ENCODE measurements around the gene BTD.

BTD gene

GRCh38 chr3:15679306-15679705, 77.8 kb downstream of the BTD start:
- no peak overlapping the region for H2AFZ ChIP-seq (ENCODE audit: low read length)
- no peak overlapping the region for H3K4me3 ChIP-seq (ENCODE audit: low read depth, low read length, poor library complexity, severe bottlenecking)
- TF ChIP-seq EZH2 (IDR thresholded peaks at IDR 0.05; ENCODE audit: borderline replicate concordance, low read length), result no peak
- no peak for TF ChIP-seq CTCF (IDR thresholded peaks at IDR 0.05; ENCODE audit: low read length)
- no peak overlapping the region for H3K9ac ChIP-seq (ENCODE audit: low read length)
- no peaks in the 10 kb centered on the region for H3K9me2 ChIP-seq (ENCODE audit: low read depth, low read length)
- H3K9me3 ChIP-seq (ENCODE audit: low read length), result no peaks in the 10 kb centered on the region
- no peaks in the 10 kb centered on the region for H3K27me3 ChIP-seq (ENCODE audit: insufficient read depth, low read length)
- no peaks in the 10 kb centered on the region for H3K79me2 ChIP-seq (ENCODE audit: insufficient read depth, low read length)
- H3K27ac ChIP-seq (ENCODE audit: low read depth, low read length, poor library complexity, severe bottlenecking), result no peak overlapping the region
- H3K4me1 ChIP-seq (ENCODE audit: insufficient read depth, low read length, severe bottlenecking), result no peaks in the 10 kb centered on the region
- H3K4me2 ChIP-seq (ENCODE audit: low read length), result no peak overlapping the region
- H4K20me1 ChIP-seq (ENCODE audit: insufficient read depth, low read length), result no peaks in the 10 kb centered on the region
- peaks cover 73% of the 10 kb centered on the region for H3K36me3 ChIP-seq (ENCODE audit: insufficient read depth, low read length)
- H3F3A ChIP-seq (ENCODE audit: insufficient read depth, low read length), result no peaks in the 10 kb centered on the region

- Histone ChIP-seq H3K9me2 (ENCODE audit: low read depth, low read length) (no peaks in the 10 kb centered on the region), H3K27me3 (ENCODE audit: insufficient read depth, low read length) (no peaks in the 10 kb centered on the region), H3K4me2 (ENCODE audit: low read length) (no peak overlapping the region), H3K27ac (ENCODE audit: low read depth, low read length, poor library complexity, severe bottlenecking) (no peak overlapping the region), H2AFZ (ENCODE audit: low read length) (no peak overlapping the region), H4K20me1 (ENCODE audit: insufficient read depth, low read length) (no peaks in the 10 kb centered on the region), H3F3A (ENCODE audit: insufficient read depth, low read length) (no peaks in the 10 kb centered on the region), H3K4me1 (ENCODE audit: insufficient read depth, low read length, severe bottlenecking) (no peaks in the 10 kb centered on the region), H3K9me3 (ENCODE audit: low read length) (no peaks in the 10 kb centered on the region), H3K79me2 (ENCODE audit: insufficient read depth, low read length) (no peaks in the 10 kb centered on the region), H3K4me3 (ENCODE audit: low read depth, low read length, poor library complexity, severe bottlenecking) (no peak overlapping the region), H3K9ac (ENCODE audit: low read length) (no peak overlapping the region), H3K36me3 (ENCODE audit: insufficient read depth, low read length) (peaks cover 79% of the 10 kb centered on the region)
- no peak for TF ChIP-seq EZH2 (IDR thresholded peaks at IDR 0.05; ENCODE audit: borderline replicate concordance, low read length)
- no peak for TF ChIP-seq CTCF (IDR thresholded peaks at IDR 0.05; ENCODE audit: low read length)
These were observed 80.1 kb downstream of the BTD start for GRCh38 chr3:15681668-15682067.

- Histone ChIP-seq H3F3A (ENCODE audit: insufficient read depth, low read length) (no peaks in the 10 kb centered on the region), H3K27me3 (ENCODE audit: insufficient read depth, low read length) (no peaks in the 10 kb centered on the region), H3K4me1 (ENCODE audit: insufficient read depth, low read length, severe bottlenecking) (no peaks in the 10 kb centered on the region), H3K9me3 (ENCODE audit: low read length) (no peaks in the 10 kb centered on the region), H3K27ac (ENCODE audit: low read depth, low read length, poor library complexity, severe bottlenecking) (no peak overlapping the region), H3K9ac (ENCODE audit: low read length) (no peak overlapping the region), H3K4me2 (ENCODE audit: low read length) (no peak overlapping the region), H3K4me3 (ENCODE audit: low read depth, low read length, poor library complexity, severe bottlenecking) (no peak overlapping the region), H4K20me1 (ENCODE audit: insufficient read depth, low read length) (no peaks in the 10 kb centered on the region), H3K36me3 (ENCODE audit: insufficient read depth, low read length) (peaks cover 75% of the 10 kb centered on the region), H2AFZ (ENCODE audit: low read length) (no peak overlapping the region), H3K9me2 (ENCODE audit: low read depth, low read length) (no peaks in the 10 kb centered on the region), H3K79me2 (ENCODE audit: insufficient read depth, low read length) (no peaks in the 10 kb centered on the region)
- no peak for TF ChIP-seq CTCF (IDR thresholded peaks at IDR 0.05; ENCODE audit: low read length)
- TF ChIP-seq EZH2 (IDR thresholded peaks at IDR 0.05; ENCODE audit: borderline replicate concordance, low read length), result no peak
These were observed 81.1 kb downstream of the BTD start for GRCh38 chr3:15682561-15683185.

Data from OCI-LY1 (cell line).